Keratinocyte (primary cell): ENCODE results near the gene BEST2. TPM values are rescaled to one million over a fixed set of nuclear protein-coding genes. Genes with fewer than 3 reads are reported as not detected.
A peak's percentile ranks its signal among the peaks of the same experiment; 100 is the strongest.

Experiments used
- DNase-seq: peaks from one replicate; pipeline ENCODE4 v3.0.0-alpha.2; 2011; ENCODE audit warnings: low read depth, missing footprints, low spot score
- FAIRE-seq: peaks from 2 replicates; lab custom pipeline; 2011; peaks lifted over from hg19 to GRCh38; lab: Jason Lieb, UNC
- H2AFZ ChIP-seq: 2 replicates; pipeline ENCODE4 v1.6.0; 2012; ENCODE audit warnings: low read length, control low read depth, inconsistent platforms; ENCODE audit not compliant: control insufficient read depth
- H3K27ac ChIP-seq: 2 replicates; pipeline ENCODE4 v1.5.1; 2011; ENCODE audit warnings: low read length; ENCODE audit not compliant: control insufficient read depth, insufficient read depth
- H3K27me3 ChIP-seq: 3 replicates; pipeline ENCODE4 v1.6.0; 2011; ENCODE audit warnings: low read length; ENCODE audit not compliant: control insufficient read depth, insufficient read depth; ENCODE audit errors: extremely low read depth
- H3K36me3 ChIP-seq, 2 experiments: 2 replicates in 1 of 2; 3 replicates in 1 of 2; pipeline ENCODE4 v1.5.1; 2011; ENCODE audit warnings: low read length in 2 of 2, mild to moderate bottlenecking in 1 of 2; ENCODE audit not compliant: control insufficient read depth in 2 of 2, insufficient read depth in 2 of 2; ENCODE audit errors: extremely low read depth in 1 of 2
- H3K4me1 ChIP-seq: 3 replicates; pipeline ENCODE4 v1.5.1; 2011; ENCODE audit warnings: low read length; ENCODE audit not compliant: control insufficient read depth, insufficient read depth; ENCODE audit errors: extremely low read depth
- H3K4me2 ChIP-seq: 3 replicates; pipeline ENCODE4 v1.6.0; 2011; ENCODE audit warnings: low read depth, low read length; ENCODE audit not compliant: control insufficient read depth, insufficient read depth; ENCODE audit errors: extremely low read depth
- H3K4me3 ChIP-seq, 3 experiments: fragments of 200-600 bp in 1 of 3; sonication (generic) in 1 of 3; 2 replicates in 2 of 3; 3 replicates in 1 of 3; pipeline ENCODE4 v1.5.1; 2011 to 2016; ENCODE audit warnings: low read length in 3 of 3, mild to moderate bottlenecking in 3 of 3, control low read depth in 2 of 3, inconsistent platforms in 1 of 3, low read depth in 1 of 3, mixed read lengths in 1 of 3, mixed run types in 1 of 3, moderate library complexity in 1 of 3; ENCODE audit not compliant: control insufficient read depth in 2 of 3, insufficient read depth in 2 of 3; ENCODE audit errors: extremely low read depth in 1 of 3
- H3K79me2 ChIP-seq: 2 replicates; pipeline ENCODE4 v1.6.0; 2012; ENCODE audit warnings: low read length; ENCODE audit not compliant: control insufficient read depth, insufficient read depth
- H3K9ac ChIP-seq: 3 replicates; pipeline ENCODE4 v1.6.0; 2011; ENCODE audit warnings: low read length; ENCODE audit not compliant: control insufficient read depth, insufficient read depth; ENCODE audit errors: extremely low read depth
- H3K9me1 ChIP-seq: 3 replicates; pipeline ENCODE4 v1.6.0; 2011; ENCODE audit warnings: low read length; ENCODE audit not compliant: control insufficient read depth, insufficient read depth; ENCODE audit errors: extremely low read depth
- H3K9me3 ChIP-seq: 2 replicates; pipeline ENCODE4 v1.5.1; 2012; ENCODE audit warnings: low read depth, low read length; ENCODE audit not compliant: control insufficient read depth
- H4K20me1 ChIP-seq: 3 replicates; pipeline ENCODE4 v1.6.0; 2011; ENCODE audit warnings: low read length; ENCODE audit not compliant: control insufficient read depth, insufficient read depth; ENCODE audit errors: extremely low read depth
- CTCF ChIP-seq, 3 experiments: IDR thresholded peaks in 1 of 3; conservative IDR thresholded peaks in 1 of 3; optimal IDR thresholded peaks in 1 of 3; 2 replicates in 2 of 3; 3 replicates in 1 of 3; pipeline versions ENCODE3 to v1.5.1; 2011; ENCODE audit warnings: low read length in 3 of 3, mild to moderate bottlenecking in 3 of 3, moderate library complexity in 2 of 3, control low read depth in 1 of 3, inconsistent platforms in 1 of 3; ENCODE audit not compliant: insufficient read depth in 2 of 3; ENCODE audit errors: extremely low read depth in 1 of 3
- EZH2 ChIP-seq: IDR thresholded peaks from one replicate; pipeline ENCODE4 v1.6.1; 2012; ENCODE audit warnings: inconsistent platforms, mild to moderate bottlenecking, low read length, moderate library complexity
- dilution Hi-C: fragments of 300-500 bp; cut with MboI; formaldehyde crosslinking; loops from one replicate; pipeline ENCODE4 v1.7.0; 2020; ENCODE audit warnings: low sequenced_read_pairs; ENCODE audit not compliant: extremely low pct_ligation_motif_present
- polyA minus RNA-seq, 3 experiments: library from RNA; depleted of rRNA, polyadenylated mRNA; stranded (reverse); fragments of >200 nt; gene quantifications; 1 replicate in 1 of 3; 2 replicates in 1 of 3; 3 replicates in 1 of 3; pipeline ENCODE4 v1.2.3, GENCODE V29; 2011
- polyA plus RNA-seq, 5 experiments: library from polyadenylated mRNA; depleted of rRNA in 3 of 5; stranded (reverse) in 3 of 5; stranded (forward) in 1 of 5; unstranded in 1 of 5; fragments of >200 nt; gene quantifications; 1 replicate in 1 of 5; 2 replicates in 3 of 5; 3 replicates in 1 of 5; pipeline versions ENCODE4 v1.2.1 to v1.2.3, GENCODE V29; 2011 to 2012; ENCODE audit warnings: missing spikeins in 2 of 5, low read depth in 1 of 5, low replicate concordance in 1 of 5

The BEST2 gene
- polyA plus RNA-seq (0.03 TPM in 1 of 3 replicates, not detected in the others), polyA minus RNA-seq (not detected in 3 replicates)
- polyA plus RNA-seq (2011; ENCODE audit: low read depth): 0.19 TPM
- polyA plus RNA-seq (2011; cell fraction: cytosol; rRNA removed): not detected in 2 replicates
- 0.20 TPM in 1 of 2 replicates, not detected in the other for polyA plus RNA-seq (2011; cell fraction: nucleus; rRNA removed)
- polyA plus RNA-seq (2012; ENCODE audit: low replicate concordance): 0.32 TPM in 1 of 2 replicates, not detected in the other
- not detected for polyA minus RNA-seq (2011; cell fraction: cytosol; rRNA and poly(A)+ RNA removed)
- not detected in 2 replicates for polyA minus RNA-seq (2011; cell fraction: nucleus; rRNA and poly(A)+ RNA removed)

DNA sequence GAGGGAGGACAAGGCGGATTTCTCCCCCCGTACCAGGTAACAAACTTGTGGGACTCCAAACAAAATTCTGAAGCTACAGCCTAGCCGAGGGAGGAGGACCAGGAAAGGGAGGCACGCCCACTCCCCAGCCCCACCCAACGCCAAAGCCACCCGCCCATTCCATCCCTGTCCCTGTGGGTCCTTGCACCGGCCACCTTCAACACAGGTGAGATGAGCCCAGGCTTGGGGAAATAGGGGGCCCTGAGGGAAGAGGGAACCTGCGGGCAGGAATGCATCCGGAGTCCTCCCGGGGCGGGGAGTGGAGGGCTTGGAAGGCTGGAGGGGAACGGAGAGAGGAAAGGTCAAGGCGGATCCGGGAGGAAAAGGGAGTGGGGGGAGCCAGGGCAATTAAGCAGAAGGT lies at the start of gene BEST2:
BEST2 (plus strand) TSS at position 157 of the 400 bp plus-strand sequence. CDS start 802 bp downstream, outside the sequence.
- peaks cover 7% of the 10 kb centered on the region in 2 experiments for H3K36me3 ChIP-seq
- no peaks in the 10 kb centered on the region for H3K9me1 ChIP-seq
- H3K4me3 ChIP-seq: no peak within 1 kb of the TSS
- no peak within 1 kb of the TSS for H3K27ac ChIP-seq
- dilution Hi-C loops: no loop called here
- H3K79me2 ChIP-seq: no peaks in the 10 kb centered on the region
- DNase-seq (no peak), FAIRE-seq (no peak)
- H3K9ac ChIP-seq: no peak within 1 kb of the TSS
- H4K20me1 ChIP-seq: no peaks in the 10 kb centered on the region
- peaks cover 21% of the 10 kb centered on the region for H3K4me1 ChIP-seq
- peaks cover 24% of the 10 kb centered on the region for H3K27me3 ChIP-seq
- no peak for TF ChIP-seq EZH2
- no peak for TF ChIP-seq CTCF (optimal IDR thresholded peaks at IDR 0.05 in 1 of 3, IDR thresholded peaks at IDR 0.05 in 1 of 3, conservative IDR thresholded peaks at IDR 0.05 in 1 of 3; ENCODE audit: extremely low read depth in 1 of 3, insufficient read depth in 2 of 3, low read length in 3 of 3)
- peak within 1 kb of the TSS; percentile 87 for H3K4me2 ChIP-seq
- H2AFZ ChIP-seq: no peak within 1 kb of the TSS
- no peaks in the 10 kb centered on the region for H3K9me3 ChIP-seq

GRCh38 chr19:12703046-12703445 lies 48.5 kb upstream of the BEST2 start:
- Histone ChIP-seq H3K4me1 (no peaks in the 10 kb centered on the region), H2AFZ (no peak overlapping the region), H3K27ac (no peak overlapping the region), H3K27me3 (no peaks in the 10 kb centered on the region), H3K4me2 (no peak overlapping the region), H3K9me3 (no peaks in the 10 kb centered on the region), H4K20me1 (no peaks in the 10 kb centered on the region), H3K9me1 (no peaks in the 10 kb centered on the region), H3K4me3 (no peak overlapping the region), H3K9ac (no peak overlapping the region), H3K36me3 (peaks cover 49 to 57% of the 10 kb centered on the region in 2 experiments), H3K79me2 (peaks cover 6% of the 10 kb centered on the region)
- FAIRE-seq (no peak), DNase-seq (no peak)
- dilution Hi-C loops: no loop called here
- no peak for TF ChIP-seq CTCF (optimal IDR thresholded peaks at IDR 0.05 in 1 of 3, IDR thresholded peaks at IDR 0.05 in 1 of 3, conservative IDR thresholded peaks at IDR 0.05 in 1 of 3; ENCODE audit: extremely low read depth in 1 of 3, insufficient read depth in 2 of 3, low read length in 3 of 3)
